BJ (cell line): ENCODE measurements around the gene PTPRJ. TPM values are rescaled to one million over a fixed set of nuclear protein-coding genes. Genes with fewer than 3 reads are reported as not detected.

Experiments used
- CTCF ChIA-PET: fragments of 350-600 bp; formaldehyde crosslinking; extraction: SDS; loops from one replicate; lab custom pipeline; 2021; ENCODE audit warnings: antibody characterized with exemption, inconsistent platforms; lab: Yijun Ruan, JAX
- POLR2A ChIA-PET: fragments of 300-600 bp; sonication (Branson Sonifier 250); formaldehyde crosslinking; extraction: SDS; loops from one replicate; lab custom pipeline; 2021; ENCODE audit warnings: antibody characterized with exemption; lab: Charles Lee
- DNase-seq: peaks from one replicate; pipeline ENCODE4 v3.0.0-alpha.2; 2011; ENCODE audit warnings: low read depth
- H3K27me3 ChIP-seq: 2 replicates; pipeline ENCODE4 v1.6.0; 2011; ENCODE audit warnings: low read length; ENCODE audit not compliant: control insufficient read depth, insufficient read depth
- H3K36me3 ChIP-seq: 2 replicates; pipeline ENCODE4 v1.5.1; 2011; ENCODE audit warnings: low read length; ENCODE audit not compliant: control insufficient read depth, insufficient read depth
- H3K4me3 ChIP-seq: 2 replicates; pipeline ENCODE4 v1.5.1; 2011; ENCODE audit warnings: low read depth, mild to moderate bottlenecking, control low read depth, low read length
- polyA plus RNA-seq: library from polyadenylated mRNA; depleted of rRNA; stranded (reverse); fragments of >200 nt; gene quantifications from 2 replicates; pipeline ENCODE4 v1.2.3, GENCODE V29; 2011
- TF ChIP-seq, protein P1 (sequence below): IDR thresholded peaks from 2 replicates; pipeline ENCODE4 v1.5.1; 2011; ENCODE audit warnings: low read depth, mild to moderate bottlenecking, control low read depth, inconsistent platforms, low read length, moderate library complexity; ENCODE audit not compliant: insufficient read depth

Gene PTPRJ
- polyA plus RNA-seq, 1 experiment, result 3.8 TPM

DNA sequence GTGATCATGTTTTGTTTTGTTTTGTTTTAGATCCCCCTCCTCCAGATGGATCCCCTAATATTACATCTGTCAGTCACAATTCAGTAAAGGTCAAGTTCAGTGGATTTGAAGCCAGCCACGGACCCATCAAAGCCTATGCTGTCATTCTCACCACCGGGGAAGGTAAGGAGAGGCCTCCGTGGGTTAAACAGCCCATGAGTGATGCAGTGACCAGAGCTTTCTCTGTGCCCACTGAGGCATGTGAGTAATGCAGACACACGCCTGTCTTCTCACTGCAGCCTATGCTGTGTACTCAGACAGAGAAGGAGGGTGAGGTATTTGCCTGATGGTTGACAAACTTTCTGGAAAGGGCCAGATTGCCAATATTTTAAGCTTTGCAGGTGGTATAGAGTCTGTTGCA is 162.5 kb downstream of the PTPRJ start:
- DNase-seq, result no peak
- ChIA-PET CTCF (interaction anchor here (0.9 kb wide), 1 partner anchor 209 kb away, joined by 3 read pairs; no protein-coding TSS in a partner anchor), POLR2A (no interaction called here)
- TF ChIP-seq, protein P1, sequence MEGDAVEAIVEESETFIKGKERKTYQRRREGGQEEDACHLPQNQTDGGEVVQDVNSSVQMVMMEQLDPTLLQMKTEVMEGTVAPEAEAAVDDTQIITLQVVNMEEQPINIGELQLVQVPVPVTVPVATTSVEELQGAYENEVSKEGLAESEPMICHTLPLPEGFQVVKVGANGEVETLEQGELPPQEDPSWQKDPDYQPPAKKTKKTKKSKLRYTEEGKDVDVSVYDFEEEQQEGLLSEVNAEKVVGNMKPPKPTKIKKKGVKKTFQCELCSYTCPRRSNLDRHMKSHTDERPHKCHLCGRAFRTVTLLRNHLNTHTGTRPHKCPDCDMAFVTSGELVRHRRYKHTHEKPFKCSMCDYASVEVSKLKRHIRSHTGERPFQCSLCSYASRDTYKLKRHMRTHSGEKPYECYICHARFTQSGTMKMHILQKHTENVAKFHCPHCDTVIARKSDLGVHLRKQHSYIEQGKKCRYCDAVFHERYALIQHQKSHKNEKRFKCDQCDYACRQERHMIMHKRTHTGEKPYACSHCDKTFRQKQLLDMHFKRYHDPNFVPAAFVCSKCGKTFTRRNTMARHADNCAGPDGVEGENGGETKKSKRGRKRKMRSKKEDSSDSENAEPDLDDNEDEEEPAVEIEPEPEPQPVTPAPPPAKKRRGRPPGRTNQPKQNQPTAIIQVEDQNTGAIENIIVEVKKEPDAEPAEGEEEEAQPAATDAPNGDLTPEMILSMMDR, result no peak
- H3K36me3 ChIP-seq, result peaks cover 15% of the 10 kb centered on the region
- H3K4me3 ChIP-seq, result no peak overlapping the region
- no peaks in the 10 kb centered on the region for H3K27me3 ChIP-seq

- ChIA-PET POLR2A (no interaction called here), CTCF (interaction anchor here (0.7 kb wide), 1 partner anchor 8 kb away, joined by 3 read pairs; no protein-coding TSS in a partner anchor)
- no peaks in the 10 kb centered on the region for H3K27me3 ChIP-seq
- H3K36me3 ChIP-seq, result peaks cover 16% of the 10 kb centered on the region
- TF ChIP-seq, protein P1, result no peak
- DNase-seq, result no peak
- H3K4me3 ChIP-seq, result no peak overlapping the region
Measured at GRCh38 chr11:48148749-48149148, 168.4 kb downstream of the PTPRJ start.

DNA sequence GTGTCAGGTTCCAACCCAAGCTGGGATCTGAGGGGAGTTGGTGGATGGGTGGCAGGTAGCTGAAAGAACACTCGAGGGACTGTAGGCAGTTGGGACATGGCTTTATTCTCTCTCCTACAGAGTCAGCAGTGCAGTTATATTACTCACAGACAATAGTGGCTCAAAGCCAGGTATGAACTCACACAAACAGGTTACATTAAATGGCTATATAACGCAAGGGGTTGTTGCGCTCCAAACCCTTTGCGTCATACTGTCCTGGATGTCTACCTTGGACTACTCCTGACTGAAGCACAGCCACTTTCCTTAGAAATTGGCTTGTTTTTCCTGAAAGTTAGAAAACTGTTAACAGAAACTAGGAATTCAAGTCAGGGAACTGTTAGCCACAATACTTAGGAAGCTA is 169.9 kb downstream of the PTPRJ start:
- POLR2A ChIA-PET, result no interaction called here
- DNase-seq, result no peak
- Histone ChIP-seq H3K36me3 (peaks cover 10% of the 10 kb centered on the region), H3K27me3 (no peaks in the 10 kb centered on the region), H3K4me3 (no peak overlapping the region)
- TF ChIP-seq, protein P1, result no peak
- CTCF ChIA-PET, result no interaction called here

- Histone ChIP-seq H3K27me3 (no peaks in the 10 kb centered on the region), H3K36me3 (peaks cover 8% of the 10 kb centered on the region), H3K4me3 (no peak overlapping the region)
- TF ChIP-seq, protein P1, result no peak
- POLR2A ChIA-PET, result no interaction called here
- CTCF ChIA-PET, result interaction anchor here (1.2 kb wide), 1 partner anchor 9 kb away, joined by 4 read pairs; no protein-coding TSS in a partner anchor
- no peak for DNase-seq
Measured at GRCh38 chr11:48154151-48154550, 173.8 kb downstream of the PTPRJ start.

- CTCF ChIA-PET, result no interaction called here
- TF ChIP-seq, protein P1, result no peak
- no peaks in the 10 kb centered on the region for H3K27me3 ChIP-seq
- peaks cover 5% of the 10 kb centered on the region for H3K36me3 ChIP-seq
- no peak overlapping the region for H3K4me3 ChIP-seq
- POLR2A ChIA-PET, result no interaction called here
- no peak for DNase-seq
Measured at GRCh38 chr11:48161951-48162884, 181.9 kb downstream of the PTPRJ start.
